Measurements from ENCODE around the gene TAS2R38.

- no peak for TF ChIP-seq CTCF (IDR thresholded peaks at IDR 0.05; ENCODE audit: low read length)
- no peak for TF ChIP-seq EZH2 (IDR thresholded peaks at IDR 0.05; ENCODE audit: borderline replicate concordance, low read length)
Measured at GRCh38 chr7:141990011-141990725, 16.6 kb upstream of the TAS2R38 start.
